Liver (tissue), 9 donors: ENCODE measurements around the gene POU3F1. TPM values are rescaled to one million over a fixed set of nuclear protein-coding genes. Genes with fewer than 3 reads are reported as not detected.

ENCODE experiments used
- DNase-seq: peaks from one replicate; pipeline ENCODE4 v3.0.0-alpha.2; 2017; ENCODE audit warnings: low spot score
- H3K27ac ChIP-seq, 2 donors: one replicate each; pipeline ENCODE4 v1.7.0; 2013; ENCODE audit warnings: inconsistent platforms in 2 of 2, low read length in 2 of 2, control low read depth in 1 of 2, low read depth in 1 of 2, mild to moderate bottlenecking in 1 of 2
- H3K27me3 ChIP-seq, 4 donors: one replicate each; pipeline versions ENCODE4 v1.6.1 to v1.7.0; 2013; ENCODE audit warnings: low read length in 3 of 4, inconsistent platforms in 1 of 4, mild to moderate bottlenecking in 1 of 4, moderate library complexity in 1 of 4; ENCODE audit not compliant: control insufficient read depth in 4 of 4, insufficient read depth in 4 of 4
- H3K36me3 ChIP-seq, 4 donors: one replicate each; pipeline versions ENCODE4 v1.6.1 to v1.7.0; 2013; ENCODE audit warnings: low read length in 3 of 4, mild to moderate bottlenecking in 3 of 4, low read depth in 1 of 4, moderate library complexity in 1 of 4; ENCODE audit not compliant: control insufficient read depth in 4 of 4, insufficient read depth in 3 of 4
- H3K4me1 ChIP-seq, 4 donors: one replicate each; pipeline versions ENCODE4 v1.6.1 to v1.7.0; 2013; ENCODE audit warnings: low read length in 3 of 4, mild to moderate bottlenecking in 3 of 4, moderate library complexity in 1 of 4; ENCODE audit not compliant: control insufficient read depth in 4 of 4, insufficient read depth in 4 of 4
- H3K4me3 ChIP-seq, 3 donors: one replicate each; pipeline versions ENCODE4 v1.6.1 to v1.7.0; 2013; ENCODE audit warnings: low read length in 3 of 3, control low read depth in 1 of 3, low read depth in 1 of 3, mild to moderate bottlenecking in 1 of 3
- H3K9ac ChIP-seq, 2 donors: one replicate each; pipeline ENCODE4 v1.7.0; 2013; ENCODE audit warnings: low read length in 2 of 2, mild to moderate bottlenecking in 2 of 2, moderate library complexity in 2 of 2, control low read depth in 1 of 2, low read depth in 1 of 2
- H3K9me3 ChIP-seq, 4 donors: one replicate each; pipeline versions ENCODE4 v1.6.1 to v1.7.0; 2013; ENCODE audit warnings: low read length in 3 of 4; ENCODE audit not compliant: control insufficient read depth in 4 of 4
- ATF3 ChIP-seq: IDR thresholded peaks from 2 replicates; pipeline ENCODE4 v1.6.1; 2016; ENCODE audit warnings: antibody characterized with exemption
- CTCF ChIP-seq: fragments of 150-350 bp; IDR thresholded peaks from 2 replicates; pipeline ENCODE4 v1.5.1; 2017; ENCODE audit warnings: improper control_type of control experiment, low read depth, low read length; ENCODE audit not compliant: missing input control
- EGR1 ChIP-seq, 2 donors: IDR thresholded peaks; 2 replicates each; pipeline ENCODE4 v1.6.1; 2016 to 2018; ENCODE audit warnings: antibody characterized with exemption in 2 of 2, low read depth in 2 of 2
- FOXA1 ChIP-seq: IDR thresholded peaks from 2 replicates; pipeline ENCODE4 v1.6.1; 2016; ENCODE audit warnings: antibody characterized with exemption
- GABPA ChIP-seq, 2 donors: IDR thresholded peaks in 1 of 2; conservative IDR thresholded peaks in 1 of 2; 2 replicates each; pipeline ENCODE4 v1.6.1; 2016; ENCODE audit warnings: antibody characterized with exemption in 2 of 2, mild to moderate bottlenecking in 1 of 2, moderate library complexity in 1 of 2
- HNF4A ChIP-seq, 2 donors: conservative IDR thresholded peaks; 2 replicates each; pipeline ENCODE4 v1.6.1; 2016; ENCODE audit warnings: antibody characterized with exemption in 2 of 2, mild to moderate bottlenecking in 2 of 2
- HNF4G ChIP-seq: IDR thresholded peaks from 2 replicates; pipeline ENCODE4 v1.6.1; 2016; ENCODE audit warnings: antibody characterized with exemption
- JUND ChIP-seq, 2 donors: IDR thresholded peaks; 2 replicates each; pipeline ENCODE4 v1.6.1; 2016; ENCODE audit warnings: antibody characterized with exemption in 2 of 2
- MAX ChIP-seq: IDR thresholded peaks from 2 replicates; pipeline ENCODE4 v1.6.1; 2016; ENCODE audit warnings: antibody characterized with exemption
- NR2F2 ChIP-seq: IDR thresholded peaks from 2 replicates; pipeline ENCODE4 v1.6.1; 2016; ENCODE audit warnings: antibody characterized with exemption
- RAD21 ChIP-seq, 2 donors: IDR thresholded peaks; 2 replicates each; pipeline ENCODE4 v1.6.1; 2016; ENCODE audit warnings: antibody characterized with exemption in 2 of 2, mild to moderate bottlenecking in 2 of 2
- REST ChIP-seq: IDR thresholded peaks from 2 replicates; pipeline ENCODE4 v1.6.1; 2016; ENCODE audit warnings: antibody characterized with exemption, mild to moderate bottlenecking
- RXRA ChIP-seq, 2 donors: IDR thresholded peaks; 2 replicates each; pipeline ENCODE4 v1.6.1; 2017 to 2018; ENCODE audit warnings: antibody characterized with exemption in 2 of 2, mild to moderate bottlenecking in 1 of 2
- SP1 ChIP-seq: IDR thresholded peaks from 2 replicates; pipeline ENCODE4 v1.6.1; 2018; ENCODE audit warnings: antibody characterized with exemption, mild to moderate bottlenecking
- TAF1 ChIP-seq: conservative IDR thresholded peaks from 2 replicates; pipeline ENCODE4 v1.6.1; 2016; ENCODE audit warnings: antibody characterized with exemption, mild to moderate bottlenecking
- YY1 ChIP-seq: IDR thresholded peaks from 2 replicates; pipeline ENCODE4 v1.6.1; 2016; ENCODE audit warnings: antibody characterized with exemption, mild to moderate bottlenecking
- ZBTB33 ChIP-seq: IDR thresholded peaks from 2 replicates; pipeline ENCODE4 v1.6.1; 2016; ENCODE audit warnings: antibody characterized with exemption
- WGBS: extraction: QIAGEN DNeasy Blood & Tissue Kit; methylation state at CpG from one replicate; pipeline ENCODE4 v1.1.7; 2013; 5-methylcytosine and 5-hydroxymethylcytosine counted together
- polyA plus RNA-seq, 2 donors: library from polyadenylated mRNA; stranded (reverse) in 1 of 2; unstranded in 1 of 2; fragments of 200-250 nt in 1 of 2; fragments of >200 nt in 1 of 2; fragmentation: Nextera tagmentation in 1 of 2; extraction: Ambion mirVana in 1 of 2; gene quantifications; one replicate each; pipeline versions ENCODE4 v1.2.1 to v1.2.3, GENCODE V29; 2013 to 2015
- total RNA-seq, 2 donors: library from RNA; depleted of rRNA; stranded (reverse); fragments of >200 nt; gene quantifications; one replicate each; pipeline ENCODE4 v1.2.3, GENCODE V29; 2014
- donor health status: healthy.
- donor health status: healthy.
- donor health status: healthy.
- donor health status: healthy.
- donor health status: healthy.

The POU3F1 gene
- total and polyA plus RNA-seq, 4 donors, result not detected

GRCh38 chr1:38029685-38030511, 16.7 kb downstream of the POU3F1 start:
- H3K9ac ChIP-seq, result no peak overlapping the region
- DNase-seq, result no peak
- H3K27ac ChIP-seq, result no peak overlapping the region
- H3K4me1 ChIP-seq, result peaks cover 3 to 23% (median 14%) of the 10 kb centered on the region in 4 donors
- H3K4me3 ChIP-seq, result no peak overlapping the region
- peaks cover 4 to 12% (median 12%) of the 10 kb centered on the region in 4 donors for H3K36me3 ChIP-seq
- TF ChIP-seq TAF1 (no peak), NR2F2 (no peak), SP1 (no peak), REST (no peak), JUND (IDR thresholded peaks at IDR 0.05) (no peak), RAD21 (IDR thresholded peaks at IDR 0.05) (no peak), GABPA (IDR thresholded peaks at IDR 0.05 in 1 of 2, conservative IDR thresholded peaks at IDR 0.05 in 1 of 2) (no peak), MAX (no peak), ZBTB33 (no peak), FOXA1 (no peak), ATF3 (no peak), EGR1 (IDR thresholded peaks at IDR 0.05; ENCODE audit: low read depth in 2 of 2) (no peak), RXRA (IDR thresholded peaks at IDR 0.05) (no peak)
- WGBS, result 37% methylated on average over 12 of the region's 12 CpGs
- H3K9me3 ChIP-seq, result no peaks in the 10 kb centered on the region
- no peaks in the 10 kb centered on the region for H3K27me3 ChIP-seq

GRCh38 chr1:38029081-38029681, 17.4 kb downstream of the POU3F1 start:
- DNase-seq, result no peak
- no peak overlapping the region for H3K27ac ChIP-seq
- no peaks in the 10 kb centered on the region for H3K27me3 ChIP-seq
- no peak for TF ChIP-seq NR2F2
- no peak for TF ChIP-seq HNF4A (conservative IDR thresholded peaks at IDR 0.05)
- no peak for TF ChIP-seq REST
- TF ChIP-seq YY1, result no peak
- TF ChIP-seq TAF1, result no peak
- no peak for TF ChIP-seq FOXA1
- no peak for TF ChIP-seq RAD21 (IDR thresholded peaks at IDR 0.05)
- no peak for TF ChIP-seq HNF4G
- no peak for TF ChIP-seq RXRA (IDR thresholded peaks at IDR 0.05)
- TF ChIP-seq JUND (IDR thresholded peaks at IDR 0.05), result no peak
- no peak for TF ChIP-seq CTCF
- H3K4me1 ChIP-seq, result peaks cover 3 to 23% (median 14%) of the 10 kb centered on the region in 4 donors
- peaks cover 4 to 17% (median 14%) of the 10 kb centered on the region in 4 donors for H3K36me3 ChIP-seq
- H3K9me3 ChIP-seq, result no peaks in the 10 kb centered on the region
- 31% methylated on average over 23 of the region's 23 CpGs for WGBS
- H3K9ac ChIP-seq, result no peak overlapping the region
- H3K4me3 ChIP-seq, result no peak overlapping the region
